GM19193 (cell line): Measurements from ENCODE around the gene ZNF837.

Experiments used
- POLR2A ChIP-seq: IDR thresholded peaks from 4 replicates; pipeline ENCODE4 v1.6.1; 2011; ENCODE audit not compliant: insufficient read depth, insufficient read length; ENCODE audit errors: extremely low read depth

Gene ZNF837

GRCh38 chr19:58362272-58362994 lies 18.4 kb downstream of the ZNF837 start, which contains the start of gene ZNF497:
Gene ZNF497, minus strand, starts transcription at chr19:58362751. Its CDS starts 5,116 bp downstream, at chr19:58357635.
- TF ChIP-seq POLR2A = peak; percentile 81

GRCh38 chr19:58361900-58362271 lies 18.9 kb downstream of the ZNF837 start:
- no peak for TF ChIP-seq POLR2A

- no peak for TF ChIP-seq POLR2A
Measured at GRCh38 chr19:58357481-58358145, 23.2 kb downstream of the ZNF837 start.

GRCh38 chr19:58356766-58357480 lies 23.9 kb downstream of the ZNF837 start:
- TF ChIP-seq POLR2A = no peak

GRCh38 chr19:58355908-58356765 lies 24.7 kb downstream of the ZNF837 start:
- no peak for TF ChIP-seq POLR2A

GRCh38 chr19:58355215-58355796 lies 25.5 kb downstream of the ZNF837 start:
- no peak for TF ChIP-seq POLR2A

- no peak for TF ChIP-seq POLR2A
Measured at GRCh38 chr19:58354478-58355030, 26.3 kb downstream of the ZNF837 start.

- TF ChIP-seq POLR2A = no peak
Measured at GRCh38 chr19:58353717-58354477, 26.9 kb downstream of the ZNF837 start.

- TF ChIP-seq POLR2A = no peak
Measured at GRCh38 chr19:58352760-58353671, 27.8 kb downstream of the ZNF837 start, which contains the start of gene A1BG. Gene A1BG, minus strand, starts transcription at chr19:58353492. Its CDS starts 55 bp downstream, at chr19:58353437.

- no peak for TF ChIP-seq POLR2A
Measured at GRCh38 chr19:58351990-58352755, 28.7 kb downstream of the ZNF837 start.

- no peak for TF ChIP-seq POLR2A
Measured at GRCh38 chr19:58351558-58351878, 29.3 kb downstream of the ZNF837 start.
